Adrenal gland (tissue), 12 donors: ENCODE measurements around the gene CFAP210. TPM values are rescaled to one million over a fixed set of nuclear protein-coding genes. Genes with fewer than 3 reads are reported as not detected.
"Not testable (repeated sequence)": the region's sequence is repeated elsewhere in the genome, so short reads cannot be mapped to it uniquely, and the experiment has no call there.

ENCODE experiments used
- DNase-seq, 7 donors: peaks; one replicate each; pipeline ENCODE4 v3.0.0-alpha.2; 2019 to 2020
- H3K27ac ChIP-seq, 5 donors: fragments of 200-600 bp; sonication (generic) in 4 of 5; 1 replicate in 3 of 5; 2 replicates in 2 of 5; pipeline versions ENCODE4 v1.5.1 to v1.8.0; 2016 to 2020; ENCODE audit warnings: mild to moderate bottlenecking in 1 of 5
- H3K27me3 ChIP-seq: fragments of 200-600 bp; 2 replicates; pipeline ENCODE4 v1.8.0; 2021
- H3K36me3 ChIP-seq, 2 donors: fragments of 200-600 bp; replicated peaks in 1 of 2; 1 replicate in 1 of 2; 2 replicates in 1 of 2; pipeline versions ENCODE4 v1.5.1 to v1.8.0; 2018 to 2022
- H3K4me1 ChIP-seq, 2 donors: fragments of 200-600 bp; replicated peaks in 1 of 2; 1 replicate in 1 of 2; 2 replicates in 1 of 2; pipeline versions ENCODE4 v1.5.1 to v1.8.0; 2018 to 2021
- H3K4me3 ChIP-seq, 4 donors: fragments of 200-600 bp; sonication (generic) in 3 of 4; one replicate each; pipeline ENCODE4 v1.5.1; 2016 to 2018
- H3K9me3 ChIP-seq, 3 donors: fragments of 200-600 bp; sonication (generic) in 1 of 3; replicated peaks in 1 of 3; 1 replicate in 2 of 3; 2 replicates in 1 of 3; pipeline versions ENCODE4 v1.5.1 to v1.8.0; 2016 to 2021
- CTCF ChIP-seq, 6 experiments: fragments of 450-650 bp in 4 of 6; fragments of 200-600 bp in 2 of 6; sonication (generic) in 1 of 6; IDR thresholded peaks; 1 replicate in 5 of 6; 2 replicates in 1 of 6; pipeline versions ENCODE4 v1.5.1 to v1.8.0; 2016 to 2021; ENCODE audit warnings: antibody characterized with exemption in 6 of 6, mild to moderate bottlenecking in 2 of 6, moderate library complexity in 1 of 6
- POLR2A ChIP-seq, 2 donors: fragments of 450-650 bp; IDR thresholded peaks; one replicate each; pipeline ENCODE4 v1.6.1; 2017; ENCODE audit warnings: antibody characterized with exemption in 2 of 2, mild to moderate bottlenecking in 2 of 2, moderate library complexity in 1 of 2
- WGBS, 4 donors: extraction: QIAGEN DNeasy Blood & Tissue Kit in 2 of 4; methylation state at CpG; one replicate each; pipeline versions ENCODE4 v1.1.5 to v1.1.7; 2013 to 2017; 5-methylcytosine and 5-hydroxymethylcytosine counted together
- intact Hi-C, 2 donors: fragments of 100-400 bp; cut with DNase I; formaldehyde crosslinking; loops; one replicate each; pipeline versions ENCODE4 v1.14.1 to v1.15.0; 2022 to 2023
- polyA plus RNA-seq, 3 donors: library from polyadenylated mRNA; stranded (reverse); fragments of 200-250 nt in 2 of 3; fragments of 350-450 nt in 1 of 3; fragmentation: Illumina TruSeq in 1 of 3; extraction: RNeasy Lipid Tissue Mini Kit (QIAGEN cat#74804) in 1 of 3; gene quantifications; one replicate each; pipeline ENCODE4 v1.2.3, GENCODE V29; 2013 to 2014
- total RNA-seq, 9 donors: library from RNA; depleted of rRNA in 4 of 9; stranded (reverse); fragments of >200 nt in 4 of 9; fragments of 120-200 nt in 1 of 9; fragmentation: NEBNext Ultra II Directional in 1 of 9; extraction: Animal tissue kit (Norgen Biotek cat#: 25700) in 1 of 9; gene quantifications; one replicate each; pipeline versions ENCODE4 v1.1.0 to v1.2.4, GENCODE V29; 2013 to 2023
- donor health status: healthy with polysubstance abuse.
- donor health status: Bipolar disorder and iron deficiency.
- donor health status: DM: yes; HTN: yes; CAD: no.
- donor health status: DM: no; HTN: no; CAD: no.
- donor health status: DM: no; HTN: no; CAD: no.
- donor health status: DM: yes; HTN: yes; CAD: no.

The CFAP210 gene
- total and polyA plus RNA-seq, 12 donors, result 0.07 to 0.39 (median 0.32) TPM; not detected in 9

GRCh38 chr2:169704160-169704708 is 10.0 kb upstream of the CFAP210 start:
- Histone ChIP-seq H3K36me3 (no peaks in the 10 kb centered on the region), H3K27me3 (no peaks in the 10 kb centered on the region), H3K4me1 (no peaks in the 10 kb centered on the region), H3K4me3 (no peak overlapping the region), H3K27ac (no peak overlapping the region), H3K9me3 (no peaks in the 10 kb centered on the region)
- intact Hi-C loops, result no loop called here
- no peak for TF ChIP-seq CTCF (IDR thresholded peaks at IDR 0.05)
- TF ChIP-seq POLR2A (IDR thresholded peaks at IDR 0.05), result no peak
- 92 to 96% (median 93%) methylated on average over 1 of the region's 1 CpG for WGBS, 4 donors
- no peak for DNase-seq

GRCh38 chr2:169702996-169703395 is 8.8 kb upstream of the CFAP210 start:
- no peaks in the 10 kb centered on the region for H3K9me3 ChIP-seq
- intact Hi-C loops, result no loop called here
- no peak for TF ChIP-seq CTCF (IDR thresholded peaks at IDR 0.05)
- no peak for TF ChIP-seq POLR2A (IDR thresholded peaks at IDR 0.05)
- H3K27me3 ChIP-seq, result no peaks in the 10 kb centered on the region
- no peak overlapping the region for H3K4me3 ChIP-seq
- H3K27ac ChIP-seq, result no peak overlapping the region
- no peak for DNase-seq
- 59 to 88% (median 75%) methylated on average over 3 of the region's 3 CpGs for WGBS, 4 donors
- no peaks in the 10 kb centered on the region for H3K36me3 ChIP-seq
- no peaks in the 10 kb centered on the region for H3K4me1 ChIP-seq

GRCh38 chr2:169699173-169699572 is 5.0 kb upstream of the CFAP210 start:
- DNase-seq, H3K27me3 ChIP-seq, H3K4me3 ChIP-seq, H3K27ac ChIP-seq, H3K9me3 ChIP-seq, intact Hi-C loops, H3K36me3 ChIP-seq, H3K4me1 ChIP-seq: not testable (repeated sequence)
- WGBS, 4 donors, result 90 to 100% (median 98%) methylated on average over 2 of the region's 2 CpGs

- no peaks in the 10 kb centered on the region for H3K27me3 ChIP-seq
- no peaks in the 10 kb centered on the region for H3K36me3 ChIP-seq
- no peak overlapping the region for H3K4me3 ChIP-seq
- intact Hi-C loops, result no loop called here
- H3K27ac ChIP-seq, result no peak overlapping the region
- TF ChIP-seq CTCF (IDR thresholded peaks at IDR 0.05), result no peak
- TF ChIP-seq POLR2A (IDR thresholded peaks at IDR 0.05), result no peak
- DNase-seq, result no peak
- H3K9me3 ChIP-seq, result no peaks in the 10 kb centered on the region
- H3K4me1 ChIP-seq, result peaks cover 0 to 14% of the 10 kb centered on the region in 2 donors
These were observed 2.2 kb upstream of the CFAP210 start for GRCh38 chr2:169696381-169696780.

GRCh38 chr2:169694894-169695260 is 672 bp upstream of the CFAP210 start:
- Histone ChIP-seq H3K4me1 (peaks cover 0 to 14% of the 10 kb centered on the region in 2 donors), H3K27me3 (no peaks in the 10 kb centered on the region), H3K4me3 (peak overlapping the region; percentile 30 to 85 (median 43)), H3K9me3 (no peaks in the 10 kb centered on the region), H3K36me3 (no peaks in the 10 kb centered on the region), H3K27ac (peak overlapping the region in 3 of 5 donors; percentile 25 to 86 (median 80))
- intact Hi-C loops, result no loop called here
- WGBS, 4 donors, result 32 to 35% (median 34%) methylated on average over 8 of the region's 8 CpGs
- no peak for TF ChIP-seq POLR2A (IDR thresholded peaks at IDR 0.05)
- TF ChIP-seq CTCF (IDR thresholded peaks at IDR 0.05), result no peak
- DNase-seq, result no peak
